Activated naive CD8-positive, alpha-beta T cell treated with anti-CD3 and anti-CD28 coated beads, Interleukin-2, amount 50 U/mL, for 24 hours (primary cell): Measurements from ENCODE around the gene ASMT.

Experiments
- ATAC-seq: fragments of 150-1000 bp; cut with Tn5 transposase; one replicate; pipeline ENCODE4 v1.10.0; 2021
- DNase-seq: peaks from one replicate; pipeline ENCODE4 v3.0.0; 2021
- H3K27ac Mint-ChIP-seq: one replicate; pipeline ENCODE4 v1.8.0; 2021; ENCODE audit warnings: mild to moderate bottlenecking, mixed read lengths
- H3K27me3 Mint-ChIP-seq: one replicate; pipeline ENCODE4 v1.8.0; 2021; ENCODE audit warnings: mixed read lengths
- H3K36me3 Mint-ChIP-seq: one replicate; pipeline ENCODE4 v1.8.0; 2021; ENCODE audit warnings: low read depth, mixed read lengths
- H3K4me1 Mint-ChIP-seq: one replicate; pipeline ENCODE4 v1.8.0; 2021; ENCODE audit warnings: mixed read lengths
- H3K4me3 Mint-ChIP-seq: one replicate; pipeline ENCODE4 v1.8.0; 2021; ENCODE audit warnings: mild to moderate bottlenecking, moderate library complexity, mixed read lengths
- H3K9me3 Mint-ChIP-seq: one replicate; pipeline ENCODE4 v1.8.0; 2021; ENCODE audit warnings: mixed read lengths

The ASMT gene

DNA sequence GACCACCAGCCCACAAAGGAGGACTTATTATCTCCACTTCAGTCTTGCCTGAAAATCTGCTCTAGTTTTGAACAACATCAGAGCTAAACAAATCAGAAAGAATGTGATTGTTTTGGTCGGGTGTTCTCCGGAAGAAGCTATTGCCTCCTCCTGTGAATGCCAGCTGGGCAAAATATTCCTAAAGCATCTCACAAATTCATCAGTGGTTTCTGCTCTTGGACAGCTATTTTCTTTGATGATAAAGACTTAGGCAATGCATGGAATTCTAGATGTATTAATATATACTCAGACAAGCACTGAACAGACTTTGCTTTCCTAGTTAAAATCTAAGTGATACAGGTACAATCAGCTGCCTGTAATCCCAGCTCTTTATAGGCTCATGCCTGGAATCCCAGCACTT, 71.8 kb downstream of the ASMT start:
- Mint-ChIP-seq H3K27ac (no peak overlapping the region), H3K9me3 (peaks cover 17% of the 10 kb centered on the region), H3K4me3 (no peak overlapping the region), H3K27me3 (no peaks in the 10 kb centered on the region), H3K4me1 (peaks cover 3% of the 10 kb centered on the region), H3K36me3 (no peaks in the 10 kb centered on the region)
- DNase-seq (no peak), ATAC-seq (no peak)
